MM.1S (cell line): ENCODE data around the gene CAPS2.

Source experiments
- DNase-seq: peaks from one replicate; pipeline ENCODE4 v3.0.0-alpha.2; 2015
- H2AFZ ChIP-seq: fragments of 300-600 bp; sonication (generic); 2 replicates; pipeline ENCODE4 v1.6.0; 2016; ENCODE audit warnings: antibody characterized with exemption, low read length
- H3F3A ChIP-seq: fragments of 300-600 bp; sonication (generic); 2 replicates; pipeline ENCODE4 v1.6.1; 2016; ENCODE audit warnings: mild to moderate bottlenecking, antibody characterized with exemption, low read length, moderate library complexity, mixed read lengths; ENCODE audit not compliant: insufficient read depth
- H3K27ac ChIP-seq: fragments of 300-600 bp; sonication (generic); 2 replicates; pipeline ENCODE4 v1.5.1; 2016; ENCODE audit warnings: mild to moderate bottlenecking, low read length
- H3K27me3 ChIP-seq: fragments of 300-600 bp; sonication (generic); replicated peaks from 2 replicates; pipeline ENCODE4 v1.6.0; 2016; ENCODE audit warnings: low read length; ENCODE audit not compliant: insufficient read depth
- H3K36me3 ChIP-seq: fragments of 300-600 bp; sonication (generic); replicated peaks from 2 replicates; pipeline ENCODE4 v1.6.1; 2016; ENCODE audit warnings: mild to moderate bottlenecking, low read length, mixed read lengths; ENCODE audit not compliant: insufficient read depth
- H3K4me1 ChIP-seq: fragments of 300-600 bp; sonication (generic); 2 replicates; pipeline ENCODE4 v1.6.1; 2016; ENCODE audit warnings: low read length, mixed read lengths
- H3K4me2 ChIP-seq: fragments of 300-600 bp; sonication (generic); 2 replicates; pipeline ENCODE4 v1.6.0; 2016; ENCODE audit warnings: low read depth, low read length
- H3K4me3 ChIP-seq: fragments of 300-600 bp; sonication (generic); 2 replicates; pipeline ENCODE4 v1.5.1; 2016; ENCODE audit warnings: low read length, mixed read lengths
- H3K79me2 ChIP-seq: fragments of 300-600 bp; sonication (generic); 2 replicates; pipeline ENCODE4 v1.6.1; 2016; ENCODE audit warnings: mixed run types, low read length, mixed read lengths
- H3K9ac ChIP-seq: fragments of 300-600 bp; sonication (generic); 2 replicates; pipeline ENCODE4 v1.6.1; 2016; ENCODE audit warnings: low read length, mixed read lengths
- H3K9me2 ChIP-seq: fragments of 300-600 bp; sonication (generic); replicated peaks from 2 replicates; pipeline ENCODE4 v1.6.1; 2016; ENCODE audit warnings: mild to moderate bottlenecking, low read length, mixed read lengths; ENCODE audit not compliant: insufficient read depth
- H3K9me3 ChIP-seq: fragments of 300-600 bp; sonication (generic); replicated peaks from 2 replicates; pipeline ENCODE4 v1.6.1; 2016; ENCODE audit warnings: mild to moderate bottlenecking, low read length, mixed read lengths; ENCODE audit not compliant: insufficient read depth
- H4K20me1 ChIP-seq: fragments of 300-600 bp; sonication (generic); 2 replicates; pipeline ENCODE4 v1.6.1; 2016; ENCODE audit warnings: mild to moderate bottlenecking, low read length, moderate library complexity, mixed read lengths; ENCODE audit not compliant: insufficient read depth
- CTCF ChIP-seq: fragments of 300-600 bp; sonication (generic); IDR thresholded peaks from 2 replicates; pipeline ENCODE4 v1.5.1; 2016; ENCODE audit warnings: antibody characterized with exemption, low read length, mixed read lengths
- EZH2 ChIP-seq: fragments of 300-600 bp; sonication (generic); optimal IDR thresholded peaks from 2 replicates; pipeline ENCODE3; 2017; ENCODE audit warnings: low read depth, mild to moderate bottlenecking, antibody characterized with exemption, low read length, mixed read lengths
- EZH2phosphoT487 ChIP-seq: fragments of 300-600 bp; sonication (generic); IDR thresholded peaks from 2 replicates; pipeline ENCODE4 v1.6.1; 2018; ENCODE audit warnings: antibody characterized with exemption, low read length

The CAPS2 gene

GRCh38 chr12:75305412-75306332 lies 24.5 kb downstream of the CAPS2 start:
- no peak for TF ChIP-seq EZH2
- TF ChIP-seq EZH2phosphoT487 = no peak
- TF ChIP-seq CTCF = no peak
- H2AFZ ChIP-seq = no peak overlapping the region
- no peak for DNase-seq

GRCh38 chr12:75302781-75303180 lies 27.3 kb downstream of the CAPS2 start:
- H3K27ac ChIP-seq = no peak overlapping the region
- H3K4me1 ChIP-seq = no peaks in the 10 kb centered on the region
- H3K9me2 ChIP-seq = no peaks in the 10 kb centered on the region
- no peak overlapping the region for H3K9ac ChIP-seq
- no peak for DNase-seq
- H3K4me3 ChIP-seq = no peak overlapping the region
- H3K9me3 ChIP-seq = no peaks in the 10 kb centered on the region
- no peak overlapping the region for H2AFZ ChIP-seq
- H3K4me2 ChIP-seq = no peak overlapping the region
- TF ChIP-seq EZH2phosphoT487 (no peak), EZH2 (no peak), CTCF (no peak)
- H4K20me1 ChIP-seq = no peaks in the 10 kb centered on the region
- H3K36me3 ChIP-seq = no peaks in the 10 kb centered on the region
- no peaks in the 10 kb centered on the region for H3F3A ChIP-seq
- no peaks in the 10 kb centered on the region for H3K79me2 ChIP-seq
- no peaks in the 10 kb centered on the region for H3K27me3 ChIP-seq

More at GRCh38 chr12:75305412-75306332, 24.5 kb downstream of the CAPS2 start:
- Histone ChIP-seq H3K36me3 (no peaks in the 10 kb centered on the region), H3K9ac (no peak overlapping the region), H3K9me2 (no peaks in the 10 kb centered on the region), H3K27ac (no peak overlapping the region), H3K79me2 (no peaks in the 10 kb centered on the region), H3K4me2 (no peak overlapping the region), H3K9me3 (no peaks in the 10 kb centered on the region), H3K27me3 (no peaks in the 10 kb centered on the region), H3F3A (no peaks in the 10 kb centered on the region), H4K20me1 (no peaks in the 10 kb centered on the region), H3K4me3 (no peak overlapping the region), H3K4me1 (no peaks in the 10 kb centered on the region)

- no peaks in the 10 kb centered on the region for H3K79me2 ChIP-seq
- no peak overlapping the region for H3K27ac ChIP-seq
- TF ChIP-seq CTCF (no peak), EZH2phosphoT487 (no peak)
- H3K9me2 ChIP-seq = no peaks in the 10 kb centered on the region
- no peaks in the 10 kb centered on the region for H3K9me3 ChIP-seq
- no peak overlapping the region for H3K4me2 ChIP-seq
- H3K36me3 ChIP-seq = no peaks in the 10 kb centered on the region
- no peak for DNase-seq
- H3K27me3 ChIP-seq = no peaks in the 10 kb centered on the region
- H4K20me1 ChIP-seq = no peaks in the 10 kb centered on the region
- no peak overlapping the region for H3K9ac ChIP-seq
- no peaks in the 10 kb centered on the region for H3F3A ChIP-seq
- H3K4me3 ChIP-seq = no peak overlapping the region
- no peaks in the 10 kb centered on the region for H3K4me1 ChIP-seq
- H2AFZ ChIP-seq = no peak overlapping the region
Measured at GRCh38 chr12:75302225-75302624, 27.9 kb downstream of the CAPS2 start.
